ENCODE results near the gene BTNL8.

BTNL8 gene

DNA sequence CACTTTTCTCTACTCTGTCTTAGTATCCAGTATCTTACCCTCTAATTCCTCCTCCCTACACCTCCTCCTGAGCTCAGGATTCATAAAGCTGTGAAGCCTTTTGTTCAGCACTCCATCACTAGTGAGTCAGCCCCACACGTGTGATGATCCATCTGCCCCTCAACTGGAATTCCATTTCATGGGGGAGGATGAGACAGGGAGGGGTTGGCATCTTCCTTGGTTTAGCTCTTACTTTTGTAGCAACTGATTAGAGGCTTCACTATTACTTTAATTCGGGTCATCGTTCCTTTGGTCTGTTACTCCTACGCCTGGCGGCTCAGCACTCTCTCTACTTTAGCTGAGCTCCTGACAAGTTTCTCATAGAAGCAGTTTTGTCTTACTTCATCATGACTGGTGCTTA, 11.8 kb downstream of the BTNL8 start:
- peaks cover 19% of the 10 kb centered on the region for H3K27me3 Mint-ChIP-seq
- H3K36me3 Mint-ChIP-seq: peaks cover 2% of the 10 kb centered on the region
- no peaks in the 10 kb centered on the region for H3K4me1 Mint-ChIP-seq
- H3K27ac Mint-ChIP-seq: no peak overlapping the region
- H3K4me3 Mint-ChIP-seq: no peak overlapping the region
- H3K9me3 Mint-ChIP-seq: no peaks in the 10 kb centered on the region

DNA sequence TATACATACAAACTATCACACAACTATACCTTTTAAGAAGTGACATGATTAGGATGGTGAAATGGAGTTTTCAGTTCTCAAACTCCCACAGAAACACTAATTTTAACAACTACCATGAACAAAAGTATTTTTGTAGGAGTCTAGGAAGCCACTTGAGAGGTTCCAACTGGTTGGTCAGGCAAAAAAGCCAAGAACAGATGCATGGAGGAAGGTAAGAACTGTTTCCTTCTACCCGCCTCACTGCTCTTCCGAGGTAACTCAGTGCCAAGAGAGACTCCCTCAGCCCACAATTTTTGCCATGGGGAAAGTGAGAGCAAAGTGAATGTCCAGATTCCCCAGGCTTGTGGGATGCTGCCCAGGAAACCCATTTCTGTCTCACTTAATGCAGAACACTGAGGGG, 15.7 kb downstream of the BTNL8 start:
- Mint-ChIP-seq H3K4me3 (no peak overlapping the region), H3K36me3 (no peaks in the 10 kb centered on the region), H3K27me3 (peaks cover 11% of the 10 kb centered on the region), H3K9me3 (no peaks in the 10 kb centered on the region), H3K27ac (no peak overlapping the region), H3K4me1 (no peaks in the 10 kb centered on the region)

DNA sequence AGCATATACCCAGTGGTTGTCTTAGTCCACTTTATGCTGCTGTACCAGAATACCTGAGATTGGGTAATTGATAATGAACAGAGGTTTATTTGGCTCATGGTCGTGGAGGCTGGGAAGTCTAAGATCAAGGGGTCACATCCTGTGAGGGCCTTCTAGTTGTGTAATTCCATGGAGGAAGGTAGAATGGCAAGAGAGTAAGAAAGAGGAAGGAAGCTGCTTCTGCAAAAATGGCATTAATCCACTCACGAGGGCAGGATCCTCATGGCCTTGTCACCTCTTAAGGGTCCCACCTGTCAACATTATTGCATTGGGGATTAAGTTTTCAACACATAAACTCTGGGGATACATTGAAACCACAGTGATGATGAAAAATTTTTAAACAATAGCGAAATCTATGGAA, 17.0 kb downstream of the BTNL8 start:
- Mint-ChIP-seq H3K9me3 (no peaks in the 10 kb centered on the region), H3K4me3 (no peak overlapping the region), H3K36me3 (no peaks in the 10 kb centered on the region), H3K27me3 (peaks cover 9% of the 10 kb centered on the region), H3K4me1 (no peaks in the 10 kb centered on the region), H3K27ac (no peak overlapping the region)

DNA sequence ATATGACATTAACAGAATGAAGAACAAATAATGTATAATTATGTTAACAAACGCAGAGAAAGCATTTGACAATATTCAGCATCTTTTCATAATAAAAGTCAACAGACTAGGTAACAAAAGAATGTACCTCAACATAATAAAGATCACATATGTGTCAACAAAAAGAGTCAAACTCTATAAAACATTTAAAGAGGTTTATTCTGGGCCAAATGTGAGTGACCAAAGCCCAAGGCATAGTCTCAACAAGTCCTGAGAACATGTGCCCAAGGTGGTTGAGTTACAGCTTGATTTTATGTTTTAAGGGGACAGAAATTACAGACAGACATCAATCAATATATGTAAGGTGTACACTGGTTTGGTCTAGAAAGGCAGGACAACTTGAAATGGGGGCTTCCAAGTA, 19.4 kb downstream of the BTNL8 start:
- no peaks in the 10 kb centered on the region for H3K9me3 Mint-ChIP-seq

DNA sequence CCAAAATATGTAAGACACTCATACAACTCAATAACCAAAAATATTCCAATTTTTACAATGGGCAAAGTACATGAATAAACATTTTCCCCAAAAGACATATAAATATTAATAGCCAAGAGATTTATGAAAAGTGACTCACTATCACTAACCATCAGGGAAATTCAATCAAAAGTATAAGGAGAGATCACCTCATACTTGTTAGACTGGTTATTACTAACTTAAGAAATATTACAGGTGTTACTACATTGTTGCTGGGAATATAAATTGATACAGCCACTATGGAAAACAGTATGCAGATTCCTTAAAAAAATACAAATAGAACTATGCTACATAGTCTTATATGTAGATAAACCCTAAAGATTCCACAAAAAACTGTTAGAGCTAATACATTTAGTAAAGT, 21.8 kb downstream of the BTNL8 start:
- peaks cover 4% of the 10 kb centered on the region for H3K36me3 Mint-ChIP-seq
- H3K9me3 Mint-ChIP-seq: peaks cover 6% of the 10 kb centered on the region
- H3K4me3 Mint-ChIP-seq: no peak overlapping the region
- H3K4me1 Mint-ChIP-seq: no peaks in the 10 kb centered on the region
- H3K27me3 Mint-ChIP-seq: peaks cover 6% of the 10 kb centered on the region
- H3K27ac Mint-ChIP-seq: no peak overlapping the region

More for the DNA sequence above, 19.4 kb downstream of the BTNL8 start:
- H3K27ac Mint-ChIP-seq: no peak overlapping the region
- no peaks in the 10 kb centered on the region for H3K36me3 Mint-ChIP-seq
- H3K27me3 Mint-ChIP-seq: peaks cover 4% of the 10 kb centered on the region
- H3K4me1 Mint-ChIP-seq: no peaks in the 10 kb centered on the region
- no peak overlapping the region for H3K4me3 Mint-ChIP-seq

DNA sequence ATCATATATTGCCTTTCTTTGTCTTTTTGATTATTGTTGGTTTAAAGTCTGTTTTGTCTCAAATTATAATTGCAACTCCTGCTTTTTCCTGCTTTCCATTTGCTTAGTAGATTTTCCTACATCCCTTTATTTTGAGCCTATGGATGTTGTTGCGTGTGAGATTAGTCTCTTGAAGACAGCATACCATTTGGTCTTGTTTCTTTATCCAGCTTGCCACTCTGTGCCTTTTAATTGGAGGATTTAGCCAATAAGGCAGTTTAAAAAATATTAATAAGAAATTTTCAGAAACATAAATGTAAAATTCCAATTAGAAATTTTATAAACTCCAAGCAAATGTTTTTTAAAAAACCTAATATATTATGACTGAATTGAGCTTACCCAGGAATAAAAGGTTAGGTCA, 24.0 kb downstream of the BTNL8 start:
- Mint-ChIP-seq H3K9me3 (peaks cover 6% of the 10 kb centered on the region), H3K36me3 (peaks cover 4% of the 10 kb centered on the region), H3K4me3 (no peak overlapping the region), H3K27ac (no peak overlapping the region), H3K27me3 (peaks cover 5% of the 10 kb centered on the region), H3K4me1 (no peaks in the 10 kb centered on the region)

DNA sequence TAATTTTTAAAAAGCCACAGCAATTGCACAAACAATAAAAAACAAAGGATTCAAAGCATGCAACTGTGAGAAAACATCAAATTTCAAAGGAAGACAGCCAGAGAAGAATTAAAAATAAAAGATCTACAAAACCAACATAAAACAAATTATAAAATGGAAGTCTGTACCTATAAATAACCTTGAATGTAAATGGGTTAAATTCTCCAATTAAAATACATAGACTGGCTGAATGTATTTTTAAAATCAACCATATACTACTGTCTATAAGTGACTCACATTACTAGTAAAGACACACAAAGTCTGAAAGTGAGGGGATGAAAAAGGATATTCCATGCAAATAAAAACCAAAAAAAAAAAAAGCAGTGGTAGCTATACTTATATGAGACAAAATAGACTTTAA, 33.7 kb downstream of the BTNL8 start:
- H3K9me3 Mint-ChIP-seq: peaks cover 4% of the 10 kb centered on the region
- H3K27me3 Mint-ChIP-seq: peaks cover 9% of the 10 kb centered on the region

DNA sequence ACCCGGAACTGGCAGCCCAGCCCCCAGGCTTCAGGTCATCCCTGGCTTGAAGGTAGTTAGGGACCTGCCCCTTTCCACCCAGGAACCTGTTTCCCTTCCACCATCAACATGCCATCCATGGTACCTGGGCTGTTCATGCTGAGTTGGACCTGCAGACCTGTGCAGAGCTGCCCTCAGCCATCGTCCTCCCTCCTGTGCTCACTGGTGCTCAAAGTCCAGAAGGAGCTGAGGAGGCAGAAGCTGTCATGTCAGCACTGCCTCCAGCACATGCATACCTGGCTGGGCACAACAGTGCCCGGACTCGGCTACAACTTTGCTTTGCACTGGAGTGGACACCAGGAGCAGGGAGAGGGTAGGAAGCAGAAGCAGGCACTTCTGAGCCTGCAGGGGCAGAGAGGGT, 36.2 kb downstream of the BTNL8 start:
- Mint-ChIP-seq H3K9me3 (peaks cover 19% of the 10 kb centered on the region), H3K4me1 (no peaks in the 10 kb centered on the region), H3K36me3 (peaks cover 10% of the 10 kb centered on the region), H3K4me3 (no peak overlapping the region), H3K27me3 (peaks cover 21% of the 10 kb centered on the region), H3K27ac (no peak overlapping the region)

More for the DNA sequence above, 33.7 kb downstream of the BTNL8 start:
- peaks cover 3% of the 10 kb centered on the region for H3K36me3 Mint-ChIP-seq
- H3K4me3 Mint-ChIP-seq: no peak overlapping the region
- no peaks in the 10 kb centered on the region for H3K4me1 Mint-ChIP-seq
- H3K27ac Mint-ChIP-seq: no peak overlapping the region

DNA sequence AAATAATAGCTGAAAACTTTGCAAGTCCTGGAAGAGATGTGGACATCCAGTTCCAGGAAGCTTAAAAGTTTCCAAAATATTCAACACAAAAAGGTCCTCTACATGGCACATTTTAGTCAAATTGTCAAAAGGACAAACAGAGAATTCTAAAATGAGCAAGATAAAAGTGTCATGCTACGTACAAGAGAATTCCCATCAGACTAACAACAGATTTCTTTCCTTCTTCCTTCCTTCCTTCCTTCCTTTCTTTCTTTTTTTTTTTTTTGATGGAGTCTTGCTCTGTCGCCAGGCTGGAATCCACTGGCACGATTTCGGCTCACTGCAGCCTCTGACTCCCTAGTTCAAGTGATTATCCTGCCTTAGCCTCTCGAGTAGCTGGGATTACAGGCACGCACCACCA, 39.3 kb downstream of the BTNL8 start:
- Mint-ChIP-seq H3K27me3 (peaks cover 30% of the 10 kb centered on the region), H3K36me3 (peaks cover 10% of the 10 kb centered on the region), H3K27ac (no peak overlapping the region), H3K4me1 (no peaks in the 10 kb centered on the region), H3K4me3 (no peak overlapping the region), H3K9me3 (peaks cover 19% of the 10 kb centered on the region)

DNA sequence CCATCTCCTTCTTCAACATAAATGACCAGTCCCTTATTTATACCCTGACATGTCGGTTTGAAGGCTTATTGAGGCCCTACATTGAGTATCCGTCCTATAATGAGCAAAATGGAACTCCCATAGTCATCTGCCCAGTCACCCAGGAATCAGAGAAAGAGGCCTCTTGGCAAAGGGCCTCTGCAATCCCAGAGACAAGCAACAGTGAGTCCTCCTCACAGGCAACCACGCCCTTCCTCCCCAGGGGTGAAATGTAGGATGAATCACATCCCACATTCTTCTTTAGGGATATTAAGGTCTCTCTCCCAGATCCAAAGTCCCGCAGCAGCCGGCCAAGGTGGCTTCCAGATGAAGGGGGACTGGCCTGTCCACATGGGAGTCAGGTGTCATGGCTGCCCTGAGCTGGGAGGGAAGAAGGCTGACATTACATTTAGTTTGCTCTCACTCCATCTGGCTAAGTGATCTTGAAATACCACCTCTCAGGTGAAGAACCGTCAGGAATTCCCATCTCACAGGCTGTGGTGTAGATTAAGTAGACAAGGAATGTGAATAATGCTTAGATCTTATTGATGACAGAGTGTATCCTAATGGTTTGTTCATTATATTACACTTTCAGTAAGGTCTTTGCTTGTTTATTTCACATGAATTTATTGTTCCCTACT, 51.5 kb downstream of the BTNL8 start:
- peaks cover 1% of the 10 kb centered on the region for H3K27me3 Mint-ChIP-seq
- H3K4me3 Mint-ChIP-seq: no peak overlapping the region
- H3K27ac Mint-ChIP-seq: no peak overlapping the region
- H3K4me1 Mint-ChIP-seq: no peaks in the 10 kb centered on the region
- H3K9me3 Mint-ChIP-seq: no peaks in the 10 kb centered on the region
- no peaks in the 10 kb centered on the region for H3K36me3 Mint-ChIP-seq

DNA sequence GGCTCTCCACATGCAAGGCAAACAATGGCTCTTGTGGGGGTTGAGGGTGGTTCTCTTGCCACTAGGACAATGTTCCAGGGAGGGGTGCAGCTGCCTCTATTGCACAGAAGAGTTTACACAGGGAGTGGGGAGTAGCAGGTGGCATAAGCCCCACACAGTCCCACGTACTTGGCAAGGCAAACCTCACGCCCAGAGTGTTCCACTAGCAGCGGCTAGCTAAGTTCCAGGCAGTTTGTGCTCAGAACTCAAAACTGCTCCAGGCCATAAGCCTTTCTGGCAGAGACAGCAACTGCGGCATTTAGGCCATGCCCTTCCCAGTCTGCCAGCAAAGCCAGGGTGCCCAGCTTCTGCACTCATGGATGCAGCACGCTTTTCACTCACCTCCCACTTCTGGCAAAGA, 60.7 kb downstream of the BTNL8 start:
- Mint-ChIP-seq H3K4me3 (no peak overlapping the region), H3K27me3 (no peaks in the 10 kb centered on the region), H3K9me3 (no peaks in the 10 kb centered on the region), H3K4me1 (peaks cover 15% of the 10 kb centered on the region), H3K36me3 (no peaks in the 10 kb centered on the region), H3K27ac (no peak overlapping the region)

DNA sequence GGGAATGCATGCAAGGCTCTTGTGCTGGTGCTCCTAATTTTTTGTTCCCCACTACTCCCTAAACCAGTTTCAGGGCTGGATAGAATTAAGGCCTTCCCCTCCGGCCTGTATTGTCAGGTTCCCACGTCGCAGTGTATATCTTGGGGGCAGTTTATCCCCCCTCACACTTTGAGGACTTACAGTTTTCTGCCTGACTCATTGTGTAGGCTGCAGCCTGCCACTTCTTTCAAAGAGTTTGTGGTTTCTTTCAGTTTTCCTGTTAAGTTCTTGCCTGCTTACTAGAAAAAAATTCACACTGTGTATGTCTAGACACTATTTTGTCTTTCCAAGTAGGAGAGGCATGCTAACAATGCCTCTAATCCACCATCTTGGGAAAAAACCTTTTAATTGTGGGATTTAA, 61.2 kb downstream of the BTNL8 start:
- Mint-ChIP-seq H3K27me3 (no peaks in the 10 kb centered on the region), H3K36me3 (no peaks in the 10 kb centered on the region), H3K4me3 (no peak overlapping the region), H3K9me3 (no peaks in the 10 kb centered on the region), H3K27ac (no peak overlapping the region), H3K4me1 (peaks cover 15% of the 10 kb centered on the region)

DNA sequence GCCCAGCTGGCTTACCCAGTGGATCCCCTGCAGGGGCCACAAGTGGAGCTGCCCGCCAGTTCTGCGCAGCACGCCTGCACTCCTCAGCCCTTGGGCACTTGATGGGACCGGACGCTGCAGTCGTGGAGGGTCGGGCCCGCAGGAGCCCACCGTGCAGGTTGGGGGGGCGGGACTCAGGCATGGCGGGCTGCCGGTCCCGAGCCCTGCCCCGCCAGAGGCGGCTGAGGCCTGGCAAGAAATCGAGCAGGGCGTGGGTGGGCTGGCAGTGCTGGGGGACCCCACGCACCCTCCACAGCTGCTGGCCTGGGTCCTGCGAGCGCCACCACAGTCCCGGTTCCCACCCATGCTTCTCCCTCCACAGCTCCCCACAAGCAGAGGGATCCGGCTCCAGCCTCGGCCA, 70.4 kb downstream of the BTNL8 start:
- H3K4me3 Mint-ChIP-seq: no peak overlapping the region
- no peaks in the 10 kb centered on the region for H3K9me3 Mint-ChIP-seq
- no peaks in the 10 kb centered on the region for H3K4me1 Mint-ChIP-seq
- no peaks in the 10 kb centered on the region for H3K36me3 Mint-ChIP-seq
- no peak overlapping the region for H3K27ac Mint-ChIP-seq
- H3K27me3 Mint-ChIP-seq: no peaks in the 10 kb centered on the region

DNA sequence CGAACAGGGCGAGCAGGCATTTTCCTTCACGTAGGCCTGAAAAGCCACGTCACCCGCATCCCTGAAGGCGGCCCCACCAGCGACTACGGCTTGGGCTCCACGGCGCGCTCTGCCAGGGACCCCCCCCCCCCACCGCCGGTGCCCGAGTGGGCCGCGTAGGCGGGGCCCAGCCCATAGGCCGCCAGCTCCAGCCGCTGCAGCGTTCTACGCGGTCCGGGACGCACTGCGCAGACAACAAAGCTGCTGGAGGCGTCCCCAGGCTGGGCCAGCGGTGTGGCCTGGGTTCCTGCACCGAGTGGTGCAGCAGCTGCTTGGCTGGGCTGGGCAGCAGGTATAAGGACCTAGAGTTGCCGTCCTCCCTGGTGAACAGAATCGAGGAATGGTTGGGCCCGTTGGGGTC, 71.4 kb downstream of the BTNL8 start:
- Mint-ChIP-seq H3K4me3 (no peak overlapping the region), H3K27ac (no peak overlapping the region), H3K36me3 (no peaks in the 10 kb centered on the region), H3K9me3 (no peaks in the 10 kb centered on the region), H3K27me3 (no peaks in the 10 kb centered on the region), H3K4me1 (peaks cover 5% of the 10 kb centered on the region)

DNA sequence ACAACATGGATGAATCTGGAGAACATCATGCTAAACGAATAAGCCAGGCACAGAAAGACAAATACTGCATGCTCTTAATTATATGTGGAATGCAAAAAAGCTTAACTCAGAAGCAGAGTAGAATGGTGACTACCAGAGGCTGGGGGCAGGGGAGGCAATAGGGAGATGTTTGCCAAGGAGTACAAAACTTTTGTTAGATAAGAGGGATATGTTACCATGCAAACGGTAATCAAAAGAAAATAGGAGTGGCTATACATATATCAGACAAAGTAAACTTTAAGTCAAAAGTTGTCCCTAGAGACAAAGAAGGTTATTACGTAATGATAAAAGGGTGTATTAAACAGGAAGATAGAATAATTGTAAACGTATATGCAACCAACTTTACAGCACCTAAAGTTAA, 71.9 kb downstream of the BTNL8 start:
- Mint-ChIP-seq H3K9me3 (no peaks in the 10 kb centered on the region), H3K27me3 (no peaks in the 10 kb centered on the region), H3K36me3 (no peaks in the 10 kb centered on the region), H3K27ac (no peak overlapping the region), H3K4me3 (no peak overlapping the region), H3K4me1 (peaks cover 10% of the 10 kb centered on the region)

DNA sequence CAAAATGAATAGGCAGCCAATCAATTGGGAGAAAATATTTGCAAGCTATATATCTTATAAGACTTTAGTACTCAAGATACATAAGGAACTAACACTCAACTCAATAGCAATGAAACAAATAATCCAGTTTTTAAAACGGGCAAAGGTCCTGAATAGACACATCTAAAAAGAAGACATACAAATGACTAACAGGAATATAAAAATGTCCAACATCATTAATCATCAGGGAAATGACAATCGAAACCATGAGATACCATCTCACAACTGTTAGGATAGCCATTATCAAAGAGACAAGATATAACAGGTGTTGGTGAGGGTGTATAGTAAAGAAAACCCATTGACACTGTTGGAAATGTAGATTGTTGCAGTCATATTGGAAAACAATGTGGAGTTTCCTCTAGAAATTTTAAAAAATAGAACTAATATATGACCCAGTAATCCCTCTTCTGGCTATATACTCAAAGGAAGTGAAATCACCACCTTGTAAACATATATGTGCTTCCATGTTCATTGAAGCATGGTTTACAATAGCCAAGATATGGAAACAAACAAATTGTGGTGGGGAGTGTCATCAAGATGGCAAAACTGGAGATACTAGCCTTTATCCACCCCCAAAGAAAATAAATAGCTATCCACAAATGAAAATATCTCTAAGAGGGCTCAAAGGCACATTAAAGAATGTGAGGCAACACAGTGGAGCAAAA, 75.8 kb downstream of the BTNL8 start:
- Mint-ChIP-seq H3K4me1 (peaks cover 24% of the 10 kb centered on the region), H3K27me3 (no peaks in the 10 kb centered on the region), H3K36me3 (no peaks in the 10 kb centered on the region), H3K4me3 (no peak overlapping the region), H3K9me3 (no peaks in the 10 kb centered on the region), H3K27ac (no peak overlapping the region)

DNA sequence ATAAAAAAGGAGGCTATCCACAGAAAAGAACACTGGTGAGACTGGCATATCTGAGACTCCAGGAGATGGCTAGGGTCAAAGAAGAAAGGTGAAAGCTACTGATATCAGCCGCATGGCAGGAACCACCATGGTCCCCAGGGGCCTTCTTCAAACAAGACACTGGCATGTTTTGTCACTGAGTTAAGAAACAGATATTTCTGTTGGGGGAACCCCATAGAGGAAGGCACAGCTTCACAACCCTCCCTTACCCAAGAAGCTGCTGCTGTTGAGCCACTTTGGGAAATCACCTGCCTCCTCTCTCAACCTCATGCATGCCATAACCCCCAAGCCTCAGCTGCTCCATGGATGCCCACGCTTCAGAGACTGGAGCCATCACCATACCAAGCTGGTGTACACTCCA, 76.4 kb downstream of the BTNL8 start:
- peaks cover 24% of the 10 kb centered on the region for H3K4me1 Mint-ChIP-seq
- H3K4me3 Mint-ChIP-seq: no peak overlapping the region
- no peaks in the 10 kb centered on the region for H3K9me3 Mint-ChIP-seq
- H3K27ac Mint-ChIP-seq: no peak overlapping the region
- no peaks in the 10 kb centered on the region for H3K36me3 Mint-ChIP-seq
- no peaks in the 10 kb centered on the region for H3K27me3 Mint-ChIP-seq

All from activated naive CD4-positive, alpha-beta T cell treated with anti-CD3 and anti-CD28 coated beads, Interleukin-2, amount 50 U/mL, for 24 hours (primary cell).